GM08714 (cell line): Measurements from ENCODE around the gene ASTN2.

ENCODE experiments used
- H3K4me3 ChIP-seq: fragments of 200-500 bp; sonication (Bioruptor generic); 2 replicates; pipeline ENCODE4 v1.5.1; 2014; ENCODE audit warnings: mild to moderate bottlenecking, low read length, inconsistent platforms
- ZNF274 ChIP-seq: IDR thresholded peaks from 2 replicates; pipeline ENCODE4 v1.6.1; 2012; ENCODE audit warnings: mild to moderate bottlenecking, low read depth, low read length

Gene ASTN2

DNA sequence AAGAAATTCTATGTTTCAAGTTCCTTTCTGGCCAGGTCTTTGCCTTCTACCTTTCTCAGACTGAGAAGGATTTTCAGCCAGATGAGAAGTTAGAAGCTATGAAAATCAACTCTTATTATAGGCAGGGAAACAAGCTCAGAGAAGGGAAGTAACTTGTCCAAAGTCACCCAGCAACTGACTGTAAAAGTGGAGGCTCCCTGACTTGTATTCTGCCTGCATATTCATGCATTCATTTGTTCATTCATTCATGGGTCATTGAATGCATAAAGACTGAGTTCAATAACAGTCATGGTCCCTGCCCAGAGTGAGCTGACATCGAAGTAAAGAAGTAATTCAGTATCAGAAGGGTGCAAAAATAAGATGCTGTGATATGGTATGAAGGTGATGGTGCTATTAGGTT is 1021.7 kb downstream of the ASTN2 start:
- no peak overlapping the region for H3K4me3 ChIP-seq
- no peak for TF ChIP-seq ZNF274

GRCh38 chr9:116391306-116391900 is 1023.5 kb downstream of the ASTN2 start:
- no peak for TF ChIP-seq ZNF274
- no peak overlapping the region for H3K4me3 ChIP-seq

GRCh38 chr9:116390303-116391228 is 1024.3 kb downstream of the ASTN2 start:
- H3K4me3 ChIP-seq, result no peak overlapping the region
- TF ChIP-seq ZNF274, result no peak

GRCh38 chr9:116389541-116390302 is 1025.1 kb downstream of the ASTN2 start:
- H3K4me3 ChIP-seq, result no peak overlapping the region
- TF ChIP-seq ZNF274, result no peak

GRCh38 chr9:116387934-116388698 is 1026.7 kb downstream of the ASTN2 start:
- no peak for TF ChIP-seq ZNF274

DNA sequence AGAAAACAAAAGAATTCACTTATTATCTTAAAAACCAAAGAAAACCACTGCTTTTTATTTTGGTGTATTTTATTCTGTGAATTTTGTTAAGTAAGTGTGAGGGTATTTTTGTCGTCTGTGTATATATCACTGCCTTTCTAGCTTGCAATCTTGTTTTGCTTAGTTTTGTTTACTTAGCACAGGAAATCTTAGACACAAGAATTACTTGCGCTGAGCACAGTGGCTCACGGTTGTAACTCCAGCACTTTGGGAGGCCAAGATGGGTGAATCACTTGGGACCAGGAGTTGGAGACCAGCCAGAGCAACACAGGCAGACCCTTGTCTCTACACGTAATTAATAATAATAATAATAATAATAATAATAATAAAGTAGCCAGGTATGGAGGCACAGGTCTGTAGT is 1030.9 kb downstream of the ASTN2 start:
- H3K4me3 ChIP-seq, result no peak overlapping the region
- TF ChIP-seq ZNF274, result no peak

More at GRCh38 chr9:116387934-116388698, 1026.7 kb downstream of the ASTN2 start:
- H3K4me3 ChIP-seq, result no peak overlapping the region

DNA sequence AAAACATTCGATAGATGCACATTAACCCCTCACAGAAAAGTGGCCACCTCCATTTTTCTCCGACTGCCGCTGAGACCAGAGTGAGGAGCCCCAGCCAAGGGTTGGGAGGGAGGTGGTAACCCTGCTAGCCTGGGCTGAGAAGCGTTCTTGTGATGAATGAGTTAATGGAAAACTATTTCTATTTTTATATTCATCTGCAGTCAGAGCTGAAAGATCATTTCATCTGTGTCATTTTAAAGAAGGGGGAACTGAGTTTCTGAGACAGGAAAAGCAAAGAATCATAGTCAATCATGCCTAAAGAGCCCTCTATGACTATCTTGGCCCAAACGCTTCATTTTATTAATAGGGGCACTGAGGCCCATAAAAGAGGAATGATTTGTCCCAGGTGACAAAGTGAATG is 1031.7 kb downstream of the ASTN2 start:
- no peak for TF ChIP-seq ZNF274
- H3K4me3 ChIP-seq, result no peak overlapping the region

- no peak for TF ChIP-seq ZNF274
- no peak overlapping the region for H3K4me3 ChIP-seq
These were observed 1032.8 kb downstream of the ASTN2 start for GRCh38 chr9:116382053-116382452.

GRCh38 chr9:116381350-116381749 is 1033.5 kb downstream of the ASTN2 start:
- no peak overlapping the region for H3K4me3 ChIP-seq
- TF ChIP-seq ZNF274, result no peak

DNA sequence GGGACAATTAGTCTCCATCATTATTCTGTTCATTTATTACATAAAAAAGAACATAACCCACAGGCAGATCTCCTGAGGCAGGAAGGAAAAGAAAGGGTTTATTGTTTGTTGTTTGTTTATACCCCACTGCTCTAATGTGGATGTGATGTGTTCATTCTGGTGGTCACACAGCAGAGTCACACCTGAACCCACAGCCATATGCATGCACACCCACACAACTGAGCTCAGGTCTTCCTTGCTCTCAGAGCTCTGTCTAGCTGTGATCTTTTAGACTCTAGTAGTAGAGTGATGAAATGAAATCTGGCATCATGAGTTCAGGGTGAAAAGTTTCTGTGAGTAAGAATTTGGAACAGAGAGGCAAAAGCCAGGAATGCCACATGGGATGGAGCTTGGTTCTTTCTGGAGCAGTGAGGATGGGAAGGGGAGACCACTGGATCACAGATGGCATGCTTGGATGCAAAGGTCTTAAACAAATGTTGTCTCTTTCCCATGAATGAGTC is 1034.3 kb downstream of the ASTN2 start:
- no peak overlapping the region for H3K4me3 ChIP-seq
- no peak for TF ChIP-seq ZNF274

DNA sequence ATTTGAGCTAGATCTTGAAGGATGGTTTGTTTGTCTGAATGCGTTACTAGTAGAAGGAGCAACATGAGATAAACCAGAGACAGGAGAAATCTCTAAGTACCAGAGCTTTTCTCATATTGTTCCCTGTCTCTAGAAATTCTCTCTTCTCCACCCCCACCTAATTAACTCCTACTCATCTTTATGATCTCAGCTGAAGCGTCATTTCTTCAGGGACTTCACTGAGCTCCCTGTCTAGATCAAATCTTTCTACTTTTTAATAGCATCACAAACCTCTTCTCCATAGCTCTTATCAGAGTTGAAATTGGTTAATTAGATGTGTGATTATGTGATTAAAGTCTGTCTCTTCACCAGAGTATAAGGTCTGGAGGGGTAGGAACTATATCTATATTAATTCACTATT is 1035.0 kb downstream of the ASTN2 start:
- H3K4me3 ChIP-seq, result no peak overlapping the region
- no peak for TF ChIP-seq ZNF274

GRCh38 chr9:116378873-116379272 is 1036.0 kb downstream of the ASTN2 start:
- H3K4me3 ChIP-seq, result no peak overlapping the region
- no peak for TF ChIP-seq ZNF274

DNA sequence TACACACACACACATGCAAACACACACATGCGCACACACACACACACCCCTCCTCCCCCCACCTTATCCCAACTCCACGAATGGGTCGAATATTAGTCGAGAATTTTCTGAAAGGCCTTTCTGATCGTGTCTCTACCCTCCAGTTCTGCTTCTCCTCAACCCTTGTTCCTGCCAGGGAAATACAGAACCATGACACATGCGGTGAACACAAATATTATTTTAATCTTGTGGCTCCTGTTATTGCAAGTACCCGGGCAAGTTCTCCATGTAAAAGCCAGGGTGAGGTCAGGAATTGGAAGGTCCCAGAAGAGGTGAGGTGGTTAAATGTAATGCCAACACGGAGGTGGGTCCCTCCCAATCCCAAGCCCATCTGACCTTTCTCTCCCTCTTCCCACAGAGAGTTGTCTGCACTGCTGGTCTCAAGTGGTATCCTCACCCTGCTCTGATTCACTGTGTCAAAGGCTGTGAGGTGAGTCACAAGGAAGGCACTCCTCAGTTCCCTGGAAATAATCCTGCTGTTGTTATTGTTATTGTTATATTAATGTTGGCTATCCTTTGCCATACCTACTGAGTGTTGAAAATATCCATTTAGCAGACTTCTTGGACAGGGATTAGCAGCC is 1037.6 kb downstream of the ASTN2 start:
- no peak for TF ChIP-seq ZNF274
- no peak overlapping the region for H3K4me3 ChIP-seq
